ENCODE data around the gene ST8SIA6.
"Not testable (repeated sequence)": the region's sequence is repeated elsewhere in the genome, so short reads cannot be mapped to it uniquely, and the experiment has no call there.

ST8SIA6 gene

GRCh38 chr10:17456032-17456548, 1.7 kb upstream of the ST8SIA6 start:
- no peak for DNase-seq

GRCh38 chr10:17455015-17455520, 673 bp upstream of the ST8SIA6 start:
- DNase-seq: no peak

GRCh38 chr10:17453373-17454091, 863 bp downstream of the ST8SIA6 start:
- DNase-seq: no peak

- DNase-seq: no peak
These were observed 1.4 kb downstream of the ST8SIA6 start for GRCh38 chr10:17453035-17453372.

GRCh38 chr10:17452060-17452841, 2.1 kb downstream of the ST8SIA6 start:
- no peak for DNase-seq

GRCh38 chr10:17450024-17450423, 4.4 kb downstream of the ST8SIA6 start:
- no peak for DNase-seq

GRCh38 chr10:17445400-17445998, 8.9 kb downstream of the ST8SIA6 start:
- no peak for DNase-seq

- DNase-seq: no peak
These were observed 10.0 kb downstream of the ST8SIA6 start for GRCh38 chr10:17444388-17444714.

GRCh38 chr10:17443707-17444387, 10.5 kb downstream of the ST8SIA6 start:
- DNase-seq: no peak

- no peak for DNase-seq
These were observed 15.8 kb downstream of the ST8SIA6 start for GRCh38 chr10:17438583-17438982.

- DNase-seq: not testable (repeated sequence)
These were observed 17.8 kb downstream of the ST8SIA6 start for GRCh38 chr10:17436578-17436977.

GRCh38 chr10:17435953-17436352, 18.4 kb downstream of the ST8SIA6 start:
- DNase-seq: no peak

- DNase-seq: no peak
These were observed 19.2 kb downstream of the ST8SIA6 start for GRCh38 chr10:17435187-17435586.

GRCh38 chr10:17432723-17433122, 21.7 kb downstream of the ST8SIA6 start:
- DNase-seq: no peak

GRCh38 chr10:17431871-17432311, 22.5 kb downstream of the ST8SIA6 start:
- no peak for DNase-seq

- no peak for DNase-seq
These were observed 23.6 kb downstream of the ST8SIA6 start for GRCh38 chr10:17430647-17431355.

- DNase-seq: no peak
These were observed 24.9 kb downstream of the ST8SIA6 start for GRCh38 chr10:17429490-17429889.

GRCh38 chr10:17428351-17429097, 25.9 kb downstream of the ST8SIA6 start:
- no peak for DNase-seq

GRCh38 chr10:17427666-17428350, 26.6 kb downstream of the ST8SIA6 start:
- DNase-seq: no peak

GRCh38 chr10:17427201-17427600, 27.2 kb downstream of the ST8SIA6 start:
- no peak for DNase-seq

GRCh38 chr10:17426263-17426750, 28.1 kb downstream of the ST8SIA6 start:
- no peak for DNase-seq

Data from NCI-H524 treated with DMSO at 0.1 percent for 48 hours (cell line).